ENCODE measurements around the gene CDK19.

- TF ChIP-seq CTCF (IDR thresholded peaks at IDR 0.05) (no peak), POLR2A (IDR thresholded peaks at IDR 0.05) (no peak)
Measured at GRCh38 chr6:110674096-110674495, 141.2 kb downstream of the CDK19 start.
